ENCODE measurements around the gene SLC30A2. TPM values are rescaled to one million over a fixed set of nuclear protein-coding genes. Genes with fewer than 3 reads are reported as not detected.
A peak's percentile ranks its signal among the peaks of the same experiment; 100 is the strongest.

The SLC30A2 gene
- total and polyA plus RNA-seq, 9 of the 15 experiments (the other 6 are each of a cell fraction or from before 2014, with no cell fraction given), result 0.01 to 0.18 (median 0.06) TPM; not detected in 3

GRCh38 chr1:26078286-26079177, 32.6 kb upstream of the SLC30A2 start (continued):
- no peak for TF ChIP-seq RREB1 (CRISPR knock-in tag; IDR thresholded peaks at IDR 0.05)
- no peak for TF ChIP-seq KAT2B (IDR thresholded peaks at IDR 0.05; ENCODE audit: low read depth, low read length)
- TF ChIP-seq YBX1 (IDR thresholded peaks at IDR 0.05), result no peak
- TF ChIP-seq HINFP (tag; conservative IDR thresholded peaks at IDR 0.05; ENCODE audit: low read depth), result 0 out of 2 replicates have a peak, but pooled peaks have one; percentile 2
- TF ChIP-seq TARDBP (IDR thresholded peaks at IDR 0.05), result no peak
- no peak for TF ChIP-seq ZBTB1 (CRISPR knock-in tag; IDR thresholded peaks at IDR 0.05; ENCODE audit: borderline replicate concordance, low read depth)
- no peak for TF ChIP-seq NR2C1 (IDR thresholded peaks at IDR 0.05)
- no peak for TF ChIP-seq NR2C1 (tag; IDR thresholded peaks at IDR 0.05)
- no peak for TF ChIP-seq ZNF239 (CRISPR knock-in tag; IDR thresholded peaks at IDR 0.05)
- no peak for TF ChIP-seq E2F4 (CRISPR knock-in tag; IDR thresholded peaks at IDR 0.05; ENCODE audit: low read depth)
- TF ChIP-seq MBD2 (IDR thresholded peaks at IDR 0.05; ENCODE audit: borderline replicate concordance, low read depth), result no peak
- TF ChIP-seq ZNF23 (CRISPR knock-in tag; IDR thresholded peaks at IDR 0.05), result no peak
- 0 out of 2 replicates have a peak, but pooled peaks have one; percentile 25 for TF ChIP-seq ZNF354B (CRISPR knock-in tag; IDR thresholded peaks at IDR 0.05)
- peak; percentile 48; the same call in 1 of the 2 replicates for TF ChIP-seq CBFA2T2 (conservative IDR thresholded peaks at IDR 0.05)
- TF ChIP-seq RBFOX2 (IDR thresholded peaks at IDR 0.05; ENCODE audit: low read depth, low read length), result no peak
- TF ChIP-seq PPARD (CRISPR knock-in tag; IDR thresholded peaks at IDR 0.05), result no peak
- no peak for TF ChIP-seq ZNF133 (CRISPR knock-in tag; IDR thresholded peaks at IDR 0.05)
- no peak for TF ChIP-seq HDAC6 (IDR thresholded peaks at IDR 0.05; ENCODE audit: low read depth, low read length)
- peak; percentile 67 for TF ChIP-seq JUND (IDR thresholded peaks at IDR 0.05; ENCODE audit: borderline replicate concordance, low read depth, low read length)
- peak; percentile 56; the same call in 1 of the 3 replicates for TF ChIP-seq JUND (tag; IDR thresholded peaks at IDR 0.05; ENCODE audit: borderline replicate concordance, low read depth, low read length)
- peak; percentile 66; the same call in 1 of the 2 replicates for TF ChIP-seq KLF16 (IDR thresholded peaks at IDR 0.05)
